SK-N-SH (cell line): ENCODE results near the gene PLEKHG5. TPM values are rescaled to one million over a fixed set of nuclear protein-coding genes. Genes with fewer than 3 reads are reported as not detected.

Experiments used
- CTCF ChIA-PET: fragments of 300-600, 350-600 bp; formaldehyde crosslinking; extraction: SDS; loops from one replicate; lab custom pipeline; 2021; lab: Yijun Ruan, JAX
- POLR2A ChIA-PET: fragments of 350-600 bp; sonication (Branson Sonifier 250); formaldehyde crosslinking; extraction: SDS; loops from one replicate; lab custom pipeline; 2020; ENCODE audit warnings: antibody characterized with exemption, inconsistent platforms; lab: Yijun Ruan, JAX
- DNase-seq: peaks from one replicate; pipeline ENCODE4 v3.0.0; 2012
- H2AFZ ChIP-seq: fragments of 200-600 bp; sonication (generic); 2 replicates; pipeline ENCODE4 v1.8.1; 2016; ENCODE audit warnings: antibody characterized with exemption, mild to moderate bottlenecking, low read depth
- H3F3A ChIP-seq: fragments of 200-600 bp; sonication (generic); replicated peaks from 2 replicates; pipeline ENCODE3; 2016; ENCODE audit warnings: antibody characterized with exemption, mild to moderate bottlenecking; ENCODE audit not compliant: insufficient read depth
- H3K27ac ChIP-seq, 2 experiments: fragments of 200-500 bp in 1 of 2; fragments of 200-600 bp in 1 of 2; sonication (Bioruptor generic) in 1 of 2; sonication (generic), shearing (Covaris generic) in 1 of 2; 2 replicates each; pipeline versions ENCODE4 v1.5.1 to v1.6.1; 2014 to 2016; ENCODE audit warnings: low read depth in 2 of 2, inconsistent platforms in 1 of 2, low read length in 1 of 2, mild to moderate bottlenecking in 1 of 2, mixed read lengths in 1 of 2
- H3K27me3 ChIP-seq: fragments of 200-600 bp; sonication (generic), shearing (Covaris generic); 2 replicates; pipeline ENCODE4 v1.6.1; 2016; ENCODE audit warnings: mixed run types; ENCODE audit not compliant: insufficient read depth
- H3K36me3 ChIP-seq, 2 experiments: fragments of 200-500 bp in 1 of 2; fragments of 200-600 bp in 1 of 2; sonication (Bioruptor generic) in 1 of 2; sonication (generic) in 1 of 2; replicated peaks in 1 of 2; 2 replicates each; pipeline versions ENCODE3 to v1.5.1; 2014 to 2016; ENCODE audit warnings: low read length in 1 of 2, mild to moderate bottlenecking in 1 of 2; ENCODE audit not compliant: insufficient read depth in 2 of 2, control insufficient read depth in 1 of 2
- H3K4me1 ChIP-seq, 2 experiments: fragments of 200-500 bp in 1 of 2; fragments of 200-600 bp in 1 of 2; sonication (Bioruptor generic) in 1 of 2; sonication (generic), shearing (Covaris generic) in 1 of 2; 2 replicates each; pipeline versions ENCODE4 v1.5.1 to v1.6.1; 2014 to 2016; ENCODE audit warnings: low read depth in 1 of 2, low read length in 1 of 2, mixed run types in 1 of 2; ENCODE audit not compliant: insufficient read depth in 2 of 2, control insufficient read depth in 1 of 2
- H3K4me2 ChIP-seq: fragments of 200-600 bp; sonication (generic), shearing (Covaris generic); 2 replicates; pipeline ENCODE4 v1.6.1; 2017; ENCODE audit warnings: mixed run types
- H3K4me3 ChIP-seq, 2 experiments: fragments of 200-500 bp in 1 of 2; fragments of 200-600 bp in 1 of 2; sonication (Bioruptor generic) in 1 of 2; sonication (generic), shearing (Covaris generic) in 1 of 2; 2 replicates each; pipeline versions ENCODE4 v1.5.1 to v1.8.1; 2014 to 2016; ENCODE audit warnings: low read depth in 2 of 2, inconsistent platforms in 1 of 2, low read length in 1 of 2, mild to moderate bottlenecking in 1 of 2, mixed read lengths in 1 of 2, moderate library complexity in 1 of 2
- H3K79me2 ChIP-seq: fragments of 200-600 bp; sonication (generic); 2 replicates; pipeline ENCODE4 v1.8.1; 2017; ENCODE audit warnings: mild to moderate bottlenecking; ENCODE audit not compliant: insufficient read depth
- H3K9ac ChIP-seq: fragments of 200-600 bp; sonication (generic); 2 replicates; pipeline ENCODE4 v1.6.1; 2017; ENCODE audit warnings: mixed run types
- H3K9me2 ChIP-seq: fragments of 200-600 bp; sonication (generic); 2 replicates; pipeline ENCODE4 v1.6.1; 2017; ENCODE audit warnings: mixed run types
- H3K9me3 ChIP-seq: fragments of 200-600 bp; sonication (generic); 2 replicates; pipeline ENCODE4 v1.6.1; 2017; ENCODE audit warnings: mixed run types, mild to moderate bottlenecking, moderate library complexity
- H4K20me1 ChIP-seq: fragments of 200-600 bp; sonication (generic); 2 replicates; pipeline ENCODE4 v1.6.1; 2017; ENCODE audit warnings: mild to moderate bottlenecking, mixed run types; ENCODE audit not compliant: insufficient read depth
- CHD2 ChIP-seq: fragments of 150-350 bp; IDR thresholded peaks from 2 replicates; pipeline ENCODE4 v1.6.1; 2018; ENCODE audit warnings: low read length; ENCODE audit not compliant: partially characterized antibody
- EP300 ChIP-seq, 2 experiments: IDR thresholded peaks; 2 replicates each; pipeline versions ENCODE4 v1.4.0 to v1.6.1; 2012; ENCODE audit warnings: borderline replicate concordance in 1 of 2, low read depth in 1 of 2, low read length in 1 of 2
- FOXJ3 ChIP-seq: sonication (generic); formaldehyde crosslinking; IDR thresholded peaks from 2 replicates; pipeline ENCODE4 v1.5.1; 2020; ENCODE audit warnings: mild to moderate bottlenecking, missing genetic modification reagents
- FOXM1 ChIP-seq: IDR thresholded peaks from 2 replicates; pipeline ENCODE4 v1.4.0; 2012; ENCODE audit warnings: low read depth, mild to moderate bottlenecking
- JUND ChIP-seq: IDR thresholded peaks from 2 replicates; pipeline ENCODE4 v1.4.0; 2012
- MEF2A ChIP-seq: IDR thresholded peaks from 2 replicates; pipeline ENCODE4 v1.4.0; 2012; ENCODE audit warnings: low read depth, borderline replicate concordance
- NFIC ChIP-seq: IDR thresholded peaks from 2 replicates; pipeline ENCODE4 v1.4.0; 2012; ENCODE audit warnings: borderline replicate concordance
- NRF1 ChIP-seq: IDR thresholded peaks from 2 replicates; pipeline ENCODE4 v1.6.1; 2012; ENCODE audit warnings: low read depth, mild to moderate bottlenecking, low read length
- PBX3 ChIP-seq: IDR thresholded peaks from 2 replicates; pipeline ENCODE4; 2012
- POLR2AphosphoS5 ChIP-seq: IDR thresholded peaks from 2 replicates; pipeline ENCODE4 v1.6.1; 2012; ENCODE audit warnings: low read depth, low read length
- RAD21 ChIP-seq: IDR thresholded peaks from 2 replicates; pipeline ENCODE4 v1.6.1; 2012; ENCODE audit warnings: mild to moderate bottlenecking, low read length
- RFX5 ChIP-seq: IDR thresholded peaks from 2 replicates; pipeline ENCODE4 v1.6.1; 2012; ENCODE audit warnings: mild to moderate bottlenecking, improper control_type of control experiment, low read length
- SMC3 ChIP-seq: IDR thresholded peaks from 2 replicates; pipeline ENCODE4 v1.6.1; 2012; ENCODE audit warnings: low read depth, low read length, improper control_type of control experiment
- TAF1 ChIP-seq: IDR thresholded peaks from 2 replicates; pipeline ENCODE4 v1.6.1; 2012; ENCODE audit warnings: low read depth, mild to moderate bottlenecking, low read length, moderate library complexity, borderline replicate concordance
- USF1 ChIP-seq: IDR thresholded peaks from 2 replicates; pipeline ENCODE4 v1.4.0; 2012; ENCODE audit warnings: low read depth, borderline replicate concordance
- WGBS: methylation state at CpG from one replicate; pipeline ENCODE4 v1.1.6; 2017; ENCODE audit warnings: low lambda C conversion rate; 5-methylcytosine and 5-hydroxymethylcytosine counted together
- polyA plus RNA-seq, 3 experiments: library from polyadenylated mRNA; depleted of rRNA; stranded (reverse); fragments of >200 nt; gene quantifications; 2 replicates each; pipeline ENCODE4 v1.2.3, GENCODE V29; 2012
- TF ChIP-seq, protein P1 (sequence below): fragments of 150-350 bp; IDR thresholded peaks from 2 replicates; pipeline ENCODE4 v1.6.1; 2016; ENCODE audit warnings: mild to moderate bottlenecking, low read depth, low read length
- TF ChIP-seq, protein P2 (sequence below): IDR thresholded peaks from 2 replicates; pipeline ENCODE4 v1.4.0; 2012; ENCODE audit warnings: low read depth, borderline replicate concordance

Gene PLEKHG5
- polyA plus RNA-seq, 1 of the 3 experiments (the other 2 are of a cell fraction): 14.9 TPM

GRCh38 chr1:6467744-6468688, 23.5 kb downstream of the PLEKHG5 start:
- Histone ChIP-seq H3K27ac (no peak overlapping the region), H3K4me2 (no peak overlapping the region), H3K9ac (no peak overlapping the region), H3K4me1 (no peaks in the 10 kb centered on the region), H4K20me1 (no peaks in the 10 kb centered on the region), H3K9me3 (no peaks in the 10 kb centered on the region), H3F3A (no peaks in the 10 kb centered on the region), H3K9me2 (no peaks in the 10 kb centered on the region), H3K79me2 (no peaks in the 10 kb centered on the region), H3K27me3 (no peaks in the 10 kb centered on the region), H2AFZ (no peak overlapping the region), H3K36me3 (peaks cover 0 to 45% of the 10 kb centered on the region in 2 experiments), H3K4me3 (no peak overlapping the region)
- TF ChIP-seq TAF1: no peak
- WGBS: 96% methylated on average over 16 of the region's 30 CpGs
- POLR2A ChIA-PET: no interaction called here
- no peak for DNase-seq
- CTCF ChIA-PET: interaction anchor here (0.6 to 4.2 kb wide), 7 partner anchors 9 to 222 kb away, joined by 3 to 12 read pairs (median 4); partner anchors contain the start of gene ESPN

DNA sequence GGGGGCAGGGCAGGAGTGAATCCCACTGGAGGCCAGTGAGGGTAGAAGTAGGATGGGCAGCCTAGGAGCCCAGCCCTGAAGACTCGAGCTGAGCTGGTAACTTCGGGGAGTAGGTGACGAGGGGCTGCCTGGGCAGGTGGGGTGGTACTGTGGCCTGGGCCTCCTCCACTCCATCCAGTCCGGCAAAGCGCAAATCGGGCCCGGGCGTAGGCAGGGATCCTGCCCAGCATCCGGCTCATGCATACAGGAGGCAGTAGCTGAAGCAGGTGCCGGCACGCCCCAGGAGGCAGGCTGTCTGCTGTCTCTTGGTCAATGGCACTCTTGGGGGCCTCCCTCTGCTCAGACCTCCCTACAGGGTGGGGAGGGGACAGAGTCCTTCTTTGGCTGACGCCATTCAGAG, 24.2 kb downstream of the PLEKHG5 start:
- Histone ChIP-seq H2AFZ (no peak overlapping the region), H3K36me3 (peaks cover 0 to 46% of the 10 kb centered on the region in 2 experiments), H3K4me2 (no peak overlapping the region), H3K27ac (no peak overlapping the region), H4K20me1 (no peaks in the 10 kb centered on the region), H3K27me3 (no peaks in the 10 kb centered on the region), H3K4me1 (no peaks in the 10 kb centered on the region), H3K4me3 (no peak overlapping the region), H3F3A (no peaks in the 10 kb centered on the region), H3K79me2 (no peaks in the 10 kb centered on the region), H3K9me3 (no peaks in the 10 kb centered on the region), H3K9me2 (no peaks in the 10 kb centered on the region), H3K9ac (no peak overlapping the region)
- ChIA-PET POLR2A (no interaction called here), CTCF (interaction anchor here (0.9 to 4.2 kb wide), 6 partner anchors 8 to 205 kb away, joined by 3 to 12 read pairs (median 4); no protein-coding TSS in a partner anchor)
- DNase-seq: no peak
- 93% methylated on average over 6 of the region's 12 CpGs for WGBS
- TF ChIP-seq RAD21 (no peak), EP300 (IDR thresholded peaks at IDR 0.05; ENCODE audit: borderline replicate concordance in 1 of 2, low read depth in 1 of 2, low read length in 1 of 2) (no peak), FOXJ3 (no peak), JUND (no peak), MEF2A (no peak), RFX5 (no peak), NRF1 (no peak), FOXM1 (no peak), SMC3 (no peak), PBX3 (no peak), NFIC (no peak), CHD2 (no peak), POLR2AphosphoS5 (no peak), USF1 (no peak)
- TF ChIP-seq, protein P1, sequence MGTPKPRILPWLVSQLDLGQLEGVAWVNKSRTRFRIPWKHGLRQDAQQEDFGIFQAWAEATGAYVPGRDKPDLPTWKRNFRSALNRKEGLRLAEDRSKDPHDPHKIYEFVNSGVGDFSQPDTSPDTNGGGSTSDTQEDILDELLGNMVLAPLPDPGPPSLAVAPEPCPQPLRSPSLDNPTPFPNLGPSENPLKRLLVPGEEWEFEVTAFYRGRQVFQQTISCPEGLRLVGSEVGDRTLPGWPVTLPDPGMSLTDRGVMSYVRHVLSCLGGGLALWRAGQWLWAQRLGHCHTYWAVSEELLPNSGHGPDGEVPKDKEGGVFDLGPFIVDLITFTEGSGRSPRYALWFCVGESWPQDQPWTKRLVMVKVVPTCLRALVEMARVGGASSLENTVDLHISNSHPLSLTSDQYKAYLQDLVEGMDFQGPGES: no peak
- TF ChIP-seq, protein P2, sequence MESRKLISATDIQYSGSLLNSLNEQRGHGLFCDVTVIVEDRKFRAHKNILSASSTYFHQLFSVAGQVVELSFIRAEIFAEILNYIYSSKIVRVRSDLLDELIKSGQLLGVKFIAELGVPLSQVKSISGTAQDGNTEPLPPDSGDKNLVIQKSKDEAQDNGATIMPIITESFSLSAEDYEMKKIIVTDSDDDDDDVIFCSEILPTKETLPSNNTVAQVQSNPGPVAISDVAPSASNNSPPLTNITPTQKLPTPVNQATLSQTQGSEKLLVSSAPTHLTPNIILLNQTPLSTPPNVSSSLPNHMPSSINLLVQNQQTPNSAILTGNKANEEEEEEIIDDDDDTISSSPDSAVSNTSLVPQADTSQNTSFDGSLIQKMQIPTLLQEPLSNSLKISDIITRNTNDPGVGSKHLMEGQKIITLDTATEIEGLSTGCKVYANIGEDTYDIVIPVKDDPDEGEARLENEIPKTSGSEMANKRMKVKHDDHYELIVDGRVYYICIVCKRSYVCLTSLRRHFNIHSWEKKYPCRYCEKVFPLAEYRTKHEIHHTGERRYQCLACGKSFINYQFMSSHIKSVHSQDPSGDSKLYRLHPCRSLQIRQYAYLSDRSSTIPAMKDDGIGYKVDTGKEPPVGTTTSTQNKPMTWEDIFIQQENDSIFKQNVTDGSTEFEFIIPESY: no peak
